Subcutaneous adipose tissue (tissue), 4 donors: ENCODE measurements around the gene RPA3. TPM values are rescaled to one million over a fixed set of nuclear protein-coding genes. Genes with fewer than 3 reads are reported as not detected.

ENCODE experiments used
- total RNA-seq, 4 donors: library from RNA; depleted of rRNA; stranded (reverse); fragments of >200 nt; gene quantifications; one replicate each; pipeline ENCODE4 v1.1.0, GENCODE V29; 2016
- TF ChIP-seq, protein P1 (sequence below): fragments of 450-650 bp; IDR thresholded peaks from one replicate; pipeline ENCODE4 v1.5.1; 2016; ENCODE audit warnings: low read depth, mild to moderate bottlenecking, control low read depth, antibody characterized with exemption, moderate library complexity

RPA3 gene
- total RNA-seq, 4 donors from 2014 or later, result 10.5 to 22.7 (median 16.9) TPM

DNA sequence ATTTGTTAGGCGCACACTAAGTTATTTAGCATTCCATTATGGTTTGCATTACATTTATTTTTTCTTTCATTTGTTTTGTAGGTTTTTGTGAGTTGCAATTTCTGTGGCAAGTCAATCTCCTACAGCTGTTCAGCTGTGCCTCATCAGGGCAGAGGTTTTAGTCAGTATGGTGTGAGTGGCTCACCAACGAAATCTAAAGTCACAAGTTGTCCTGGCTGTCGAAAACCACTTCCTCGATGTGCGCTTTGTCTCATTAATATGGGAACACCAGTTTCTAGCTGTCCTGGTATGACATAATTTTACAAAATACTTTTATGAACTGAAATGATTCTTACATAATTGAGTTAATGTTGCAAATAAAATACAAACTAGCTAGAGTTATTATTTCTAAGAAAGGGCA lies 122.2 kb downstream of the RPA3 start:
- TF ChIP-seq, protein P1, sequence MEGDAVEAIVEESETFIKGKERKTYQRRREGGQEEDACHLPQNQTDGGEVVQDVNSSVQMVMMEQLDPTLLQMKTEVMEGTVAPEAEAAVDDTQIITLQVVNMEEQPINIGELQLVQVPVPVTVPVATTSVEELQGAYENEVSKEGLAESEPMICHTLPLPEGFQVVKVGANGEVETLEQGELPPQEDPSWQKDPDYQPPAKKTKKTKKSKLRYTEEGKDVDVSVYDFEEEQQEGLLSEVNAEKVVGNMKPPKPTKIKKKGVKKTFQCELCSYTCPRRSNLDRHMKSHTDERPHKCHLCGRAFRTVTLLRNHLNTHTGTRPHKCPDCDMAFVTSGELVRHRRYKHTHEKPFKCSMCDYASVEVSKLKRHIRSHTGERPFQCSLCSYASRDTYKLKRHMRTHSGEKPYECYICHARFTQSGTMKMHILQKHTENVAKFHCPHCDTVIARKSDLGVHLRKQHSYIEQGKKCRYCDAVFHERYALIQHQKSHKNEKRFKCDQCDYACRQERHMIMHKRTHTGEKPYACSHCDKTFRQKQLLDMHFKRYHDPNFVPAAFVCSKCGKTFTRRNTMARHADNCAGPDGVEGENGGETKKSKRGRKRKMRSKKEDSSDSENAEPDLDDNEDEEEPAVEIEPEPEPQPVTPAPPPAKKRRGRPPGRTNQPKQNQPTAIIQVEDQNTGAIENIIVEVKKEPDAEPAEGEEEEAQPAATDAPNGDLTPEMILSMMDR, result no peak

DNA sequence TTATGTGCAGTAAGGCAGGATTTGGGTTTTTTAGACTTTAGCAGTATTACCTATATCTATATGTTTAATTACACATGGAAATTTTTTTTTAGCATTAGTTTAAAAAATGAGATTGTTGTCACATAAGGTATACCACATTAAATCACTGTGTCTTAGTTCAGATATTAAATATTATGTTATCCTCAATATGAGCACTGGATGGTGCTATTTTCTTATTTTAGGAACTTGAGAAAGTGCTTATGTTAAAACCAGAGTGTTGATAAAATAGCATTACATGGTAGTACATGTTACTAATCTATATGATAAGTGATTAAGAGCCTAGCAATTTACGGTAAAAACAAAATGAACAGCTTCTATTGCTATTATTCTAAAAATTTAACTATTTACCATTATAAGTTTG lies 123.0 kb downstream of the RPA3 start:
- TF ChIP-seq, protein P1, result no peak

Other genes with a start within 250 kb of the RPA3 start
- 1 to 10 TPM in 3 of 4 donors, under 1 TPM in 1; 0.51 to 3.2 (median 1.8) TPM for gene COL28A1, start 182.7 kb downstream of the RPA3 start, total RNA-seq
- gene MIOS, start 151.7 kb downstream of the RPA3 start, total RNA-seq, result 10 to 100 TPM; 24.7 to 44.5 (median 37.5) TPM
- gene UMAD1, start 77.9 kb downstream of the RPA3 start, total RNA-seq, result 10 to 100 TPM in 3 of 4 donors, 1 to 10 TPM in 1; 9.4 to 17.8 (median 12.1) TPM